Tibial nerve (tissue), 4 donors: ENCODE results near the gene CD300A. TPM values are rescaled to one million over a fixed set of nuclear protein-coding genes. Genes with fewer than 3 reads are reported as not detected.

Experiments used
- DNase-seq, 2 donors: peaks; one replicate each; pipeline ENCODE4 v3.0.0-alpha.2; 2019; ENCODE audit warnings: low spot score in 2 of 2
- H3K27ac ChIP-seq, 4 donors: fragments of 200-600 bp; sonication (generic) in 3 of 4; one replicate each; pipeline ENCODE4 v1.5.1; 2017 to 2019; ENCODE audit warnings: mild to moderate bottlenecking in 1 of 4
- H3K27me3 ChIP-seq, 2 donors: fragments of 200-600 bp; sonication (generic) in 1 of 2; one replicate each; pipeline versions ENCODE4 v1.5.1 to v1.6.0; 2017 to 2019
- H3K36me3 ChIP-seq, 3 donors: fragments of 200-600 bp; sonication (generic); one replicate each; pipeline ENCODE4 v1.5.1; 2018 to 2019
- H3K4me1 ChIP-seq, 4 donors: fragments of 200-600 bp; sonication (generic) in 3 of 4; one replicate each; pipeline ENCODE4 v1.5.1; 2017 to 2019
- H3K4me3 ChIP-seq, 4 donors: fragments of 200-600 bp; sonication (generic) in 3 of 4; one replicate each; pipeline ENCODE4 v1.5.1; 2017 to 2019; ENCODE audit warnings: mild to moderate bottlenecking in 1 of 4, moderate library complexity in 1 of 4
- H3K9me3 ChIP-seq, 4 donors: fragments of 200-600 bp; sonication (generic) in 3 of 4; one replicate each; pipeline ENCODE4 v1.5.1; 2017 to 2019
- EP300 ChIP-seq, 2 donors: sonication (generic); formaldehyde crosslinking; IDR thresholded peaks; one replicate each; pipeline ENCODE4 v1.6.1; 2017; ENCODE audit warnings: antibody characterized with exemption in 2 of 2, mild to moderate bottlenecking in 1 of 2
- POLR2A ChIP-seq, 2 donors: fragments of 450-650 bp; IDR thresholded peaks; one replicate each; pipeline ENCODE4 v1.6.1; 2017; ENCODE audit warnings: antibody characterized with exemption in 2 of 2, mild to moderate bottlenecking in 2 of 2, moderate library complexity in 2 of 2
- WGBS, 2 donors: methylation state at CpG; one replicate each; pipeline ENCODE4 v1.1.5; 2018; 5-methylcytosine and 5-hydroxymethylcytosine counted together
- total RNA-seq, 4 donors: library from RNA; depleted of rRNA; stranded (reverse); fragments of >200 nt; gene quantifications; one replicate each; pipeline ENCODE4 v1.1.0, GENCODE V29; 2016
- TF ChIP-seq, protein P1 (sequence below), 5 experiments: fragments of 200-600 bp in 3 of 5; fragments of 450-650 bp in 2 of 5; sonication (generic) in 3 of 5; IDR thresholded peaks; one replicate each; pipeline ENCODE4 v1.5.1; 2016 to 2019; ENCODE audit warnings: antibody characterized with exemption in 5 of 5, mild to moderate bottlenecking in 3 of 5, moderate library complexity in 2 of 5

The CD300A gene
- total RNA-seq, 4 donors from 2014 or later: 6.8 to 12.6 (median 9.8) TPM

DNA sequence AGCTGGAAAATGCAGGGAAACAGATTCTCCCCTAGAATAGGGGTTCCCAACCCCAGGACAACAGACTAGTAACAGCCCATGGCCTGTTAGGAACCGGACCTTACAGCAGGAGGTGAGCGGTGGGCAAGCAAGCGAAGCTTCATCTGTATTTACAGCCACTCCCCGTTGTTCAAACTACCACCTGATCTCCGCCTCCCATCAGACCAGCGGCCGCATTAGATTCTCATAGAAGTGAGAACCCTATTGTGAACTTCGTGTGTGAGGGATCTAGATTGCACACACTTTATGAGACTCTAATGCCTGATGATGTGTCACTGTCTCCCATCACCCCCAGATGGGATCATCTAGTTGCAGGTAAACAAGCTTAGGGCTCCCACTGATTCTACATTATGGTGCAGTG lies 61.3 kb downstream of the CD300A start:
- Histone ChIP-seq H3K27me3 (no peaks in the 10 kb centered on the region), H3K36me3 (no peaks in the 10 kb centered on the region), H3K9me3 (peaks cover 0 to 14% (median 0%) of the 10 kb centered on the region in 4 donors), H3K4me1 (no peaks in the 10 kb centered on the region), H3K27ac (peak overlapping the region in 1 of 4 donors; percentile 33), H3K4me3 (no peak overlapping the region)
- WGBS, 2 donors: 85 to 92% methylated on average over 8 of the region's 8 CpGs
- DNase-seq: no peak
- TF ChIP-seq, protein P1, sequence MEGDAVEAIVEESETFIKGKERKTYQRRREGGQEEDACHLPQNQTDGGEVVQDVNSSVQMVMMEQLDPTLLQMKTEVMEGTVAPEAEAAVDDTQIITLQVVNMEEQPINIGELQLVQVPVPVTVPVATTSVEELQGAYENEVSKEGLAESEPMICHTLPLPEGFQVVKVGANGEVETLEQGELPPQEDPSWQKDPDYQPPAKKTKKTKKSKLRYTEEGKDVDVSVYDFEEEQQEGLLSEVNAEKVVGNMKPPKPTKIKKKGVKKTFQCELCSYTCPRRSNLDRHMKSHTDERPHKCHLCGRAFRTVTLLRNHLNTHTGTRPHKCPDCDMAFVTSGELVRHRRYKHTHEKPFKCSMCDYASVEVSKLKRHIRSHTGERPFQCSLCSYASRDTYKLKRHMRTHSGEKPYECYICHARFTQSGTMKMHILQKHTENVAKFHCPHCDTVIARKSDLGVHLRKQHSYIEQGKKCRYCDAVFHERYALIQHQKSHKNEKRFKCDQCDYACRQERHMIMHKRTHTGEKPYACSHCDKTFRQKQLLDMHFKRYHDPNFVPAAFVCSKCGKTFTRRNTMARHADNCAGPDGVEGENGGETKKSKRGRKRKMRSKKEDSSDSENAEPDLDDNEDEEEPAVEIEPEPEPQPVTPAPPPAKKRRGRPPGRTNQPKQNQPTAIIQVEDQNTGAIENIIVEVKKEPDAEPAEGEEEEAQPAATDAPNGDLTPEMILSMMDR (IDR thresholded peaks at IDR 0.05): no peak
- no peak for TF ChIP-seq EP300 (IDR thresholded peaks at IDR 0.05)

DNA sequence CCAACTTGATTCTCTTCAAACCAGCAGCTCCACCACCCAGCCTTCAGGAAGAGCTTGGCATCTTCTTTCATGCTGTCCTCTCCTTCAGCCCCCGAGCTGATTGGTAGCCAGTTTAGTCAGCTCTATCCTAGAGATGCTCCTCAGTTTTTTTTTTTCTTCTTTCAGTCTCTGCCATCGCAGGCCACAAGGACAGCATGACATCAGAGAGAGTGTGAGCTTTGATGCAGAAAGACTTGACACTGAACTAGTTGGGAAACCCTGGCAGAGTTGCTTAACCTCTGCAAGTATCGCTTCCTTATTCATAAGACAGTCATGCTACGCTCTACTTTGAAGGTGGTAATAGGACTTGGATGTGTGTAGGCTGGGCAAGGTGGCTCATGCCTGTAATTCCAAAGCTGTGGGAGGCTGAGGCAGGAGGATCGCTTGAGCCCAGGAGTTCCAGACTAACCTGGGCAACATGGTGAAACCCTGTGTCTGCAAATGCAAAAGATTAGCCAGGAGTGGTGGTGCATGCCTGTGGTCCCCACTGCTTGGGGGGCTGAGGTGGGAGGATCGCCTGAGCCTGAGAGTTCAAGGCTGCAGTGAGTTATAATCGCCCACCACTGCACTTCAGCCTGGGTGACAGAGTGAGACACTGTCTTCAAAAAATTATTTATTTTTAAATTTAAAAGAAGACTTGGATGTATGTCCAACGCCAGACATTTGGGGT lies 62.2 kb downstream of the CD300A start:
- TF ChIP-seq, protein P1 (IDR thresholded peaks at IDR 0.05): no peak
- TF ChIP-seq EP300 (IDR thresholded peaks at IDR 0.05) (peak; percentile 61 to 79), POLR2A (IDR thresholded peaks at IDR 0.05) (no peak)
- Histone ChIP-seq H3K4me3 (no peak overlapping the region), H3K9me3 (peaks cover 0 to 5% (median 0%) of the 10 kb centered on the region in 4 donors), H3K36me3 (no peaks in the 10 kb centered on the region), H3K27ac (peak overlapping the region in 1 of 4 donors; percentile 5), H3K27me3 (no peaks in the 10 kb centered on the region), H3K4me1 (no peaks in the 10 kb centered on the region)
- DNase-seq: peak in 1 of 2 donors; percentile 54
- 80 to 81% methylated on average over 8 of the region's 8 CpGs for WGBS, 2 donors

DNA sequence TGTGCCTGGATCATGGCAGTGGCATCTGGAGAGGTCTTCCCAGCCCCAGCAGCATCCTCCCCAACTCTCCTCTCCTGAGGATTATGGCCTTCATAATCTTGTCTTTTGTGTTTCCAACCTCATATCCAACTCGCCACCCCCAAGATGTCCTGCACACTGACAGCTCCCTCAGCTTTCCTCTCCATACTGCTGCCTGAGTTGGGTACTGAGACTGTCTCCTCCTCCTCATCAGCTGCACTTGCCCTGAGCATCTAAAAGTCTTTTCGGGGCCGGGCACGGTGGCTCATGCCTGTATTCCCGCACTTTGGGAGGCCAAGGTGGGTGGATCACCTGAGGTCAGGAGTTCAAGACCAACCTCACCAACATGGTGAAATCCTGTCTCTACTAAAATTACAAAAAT lies 62.8 kb downstream of the CD300A start:
- no peak for DNase-seq
- TF ChIP-seq, protein P1 (IDR thresholded peaks at IDR 0.05): no peak
- no peak for TF ChIP-seq POLR2A (IDR thresholded peaks at IDR 0.05)
- TF ChIP-seq EP300 (IDR thresholded peaks at IDR 0.05): no peak
- Histone ChIP-seq H3K4me1 (no peaks in the 10 kb centered on the region), H3K4me3 (no peak overlapping the region), H3K9me3 (no peaks in the 10 kb centered on the region), H3K27ac (no peak overlapping the region), H3K27me3 (no peaks in the 10 kb centered on the region), H3K36me3 (no peaks in the 10 kb centered on the region)
- WGBS, 2 donors: 73 to 83% methylated on average over 4 to 5 of the region's 5 CpGs

DNA sequence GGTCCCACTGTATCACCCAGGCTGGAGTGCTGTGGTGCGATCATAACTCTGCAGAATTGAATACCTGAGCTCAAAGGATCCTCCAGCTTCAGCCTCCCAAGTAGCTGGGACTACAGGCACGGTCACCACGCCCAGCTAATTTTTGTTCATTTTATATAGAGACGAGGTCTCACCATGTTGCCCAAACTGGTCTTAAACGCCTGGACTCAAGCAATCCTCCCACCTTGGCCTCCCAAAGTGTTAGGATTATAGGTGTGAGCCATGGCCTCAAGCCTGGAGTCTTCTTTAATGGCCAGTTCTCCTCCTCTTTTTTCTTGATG lies 64.4 kb downstream of the CD300A start:
- no peaks in the 10 kb centered on the region for H3K4me1 ChIP-seq
- H3K9me3 ChIP-seq: peaks cover 0 to 9% (median 0%) of the 10 kb centered on the region in 4 donors
- no peak overlapping the region for H3K27ac ChIP-seq
- WGBS, 2 donors: 82 to 83% methylated on average over 5 of the region's 5 CpGs
- no peak for DNase-seq
- no peaks in the 10 kb centered on the region for H3K27me3 ChIP-seq
- no peak overlapping the region for H3K4me3 ChIP-seq
- no peaks in the 10 kb centered on the region for H3K36me3 ChIP-seq
- TF ChIP-seq EP300 (IDR thresholded peaks at IDR 0.05) (no peak), POLR2A (IDR thresholded peaks at IDR 0.05) (no peak)
- TF ChIP-seq, protein P1 (IDR thresholded peaks at IDR 0.05): no peak

DNA sequence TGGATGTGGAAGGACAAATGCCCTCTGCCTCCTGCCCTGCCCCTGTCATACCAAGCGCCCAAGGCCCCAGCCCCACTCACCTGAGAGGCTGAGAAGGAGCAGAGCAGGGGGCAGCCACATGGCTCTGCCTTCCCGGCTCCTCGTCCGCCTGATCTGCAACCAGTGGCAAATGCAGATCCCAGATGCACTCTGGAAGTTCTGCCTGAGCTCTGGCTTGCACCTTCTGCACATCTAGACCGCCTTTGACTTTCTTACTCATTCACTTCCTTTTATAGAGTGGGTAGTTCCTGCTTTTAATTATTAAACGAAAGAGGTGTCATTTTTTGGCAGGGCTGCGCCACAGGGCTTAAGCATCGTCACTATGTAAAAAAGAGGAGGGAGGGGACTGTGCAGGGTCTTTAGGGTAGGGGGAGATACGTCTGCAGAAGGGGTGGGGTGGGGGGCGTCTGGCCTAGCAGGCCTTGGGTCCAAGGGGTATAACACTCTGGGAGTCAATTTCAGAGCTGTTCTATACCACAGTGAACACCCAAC lies 64.9 kb downstream of the CD300A start, which contains the start of gene CD300LB:
Gene CD300LB, minus strand, starts transcription at position 245 of the 531 bp plus-strand sequence. Its CDS starts 125 bp downstream, at position 120.
- Histone ChIP-seq H3K9me3 (peaks cover 0 to 10% (median 0%) of the 10 kb centered on the region in 4 donors), H3K27me3 (no peaks in the 10 kb centered on the region), H3K4me3 (peak within 1 kb of the TSS in 1 of 4 donors; percentile 27), H3K27ac (peak within 1 kb of the TSS in 2 of 4 donors; percentile 45 to 56), H3K36me3 (no peaks in the 10 kb centered on the region), H3K4me1 (no peaks in the 10 kb centered on the region)
- DNase-seq: no peak
- 62 to 65% methylated on average over 10 of the region's 10 CpGs for WGBS, 2 donors
- TF ChIP-seq POLR2A (IDR thresholded peaks at IDR 0.05) (no peak), EP300 (IDR thresholded peaks at IDR 0.05) (no peak)
- TF ChIP-seq, protein P1 (IDR thresholded peaks at IDR 0.05): no peak
